Heart left ventricle (tissue), 13 donors: ENCODE measurements around the gene TMEM185B.

Experiments used
- POLR2A ChIP-seq, 2 donors: fragments of 450-650 bp; IDR thresholded peaks; one replicate each; pipeline ENCODE4 v1.6.1; 2017; ENCODE audit warnings: antibody characterized with exemption in 2 of 2, mild to moderate bottlenecking in 2 of 2, moderate library complexity in 2 of 2
- TF ChIP-seq, protein P1 (sequence below), 12 donors: fragments of 200-600 bp; sonication (generic) in 4 of 12; IDR thresholded peaks; one replicate each; pipeline versions ENCODE4 v1.5.0 to v1.8.0; 2018 to 2022; ENCODE audit warnings: antibody characterized with exemption in 12 of 12, mild to moderate bottlenecking in 5 of 12
- donor health status: ischemic (EF 13 %, LVEDD 7.1; RV severe dilation, severe dysfunction).
- donor health status: DM: no; HTN: yes; CAD: no.
- donor health status: DM: no; HTN: no; CAD: no.
- donor health status: ischemic (EF 25% LVEDD 6.9; RV normal size, moderate dysfunction).
- donor health status: ischemic (EF 25% LVEDD 5.7; RV mildly dilated, moderate dysfunction).
- donor health status: ischemic (EF 35%, LVEDD 5.7; RV mildly dilated, moderate dysfunction).
- donor health status: nonischemic (EF 11% LVEDD 7.7; RV severe dilation, severe dysfunction).
- donor health status: DM: yes; HTN: yes; CAD: no.
- donor health status: PGD.
- donor health status: ischemic (EF 29% LVEDD 5.4; RV normal size, mild dysfunction).
- donor health status: nonischemic (EF 23%, LVEDD 6.1; RV moderate dilation, normal function).

- no peak for TF ChIP-seq POLR2A (IDR thresholded peaks at IDR 0.05)
- TF ChIP-seq, protein P1, sequence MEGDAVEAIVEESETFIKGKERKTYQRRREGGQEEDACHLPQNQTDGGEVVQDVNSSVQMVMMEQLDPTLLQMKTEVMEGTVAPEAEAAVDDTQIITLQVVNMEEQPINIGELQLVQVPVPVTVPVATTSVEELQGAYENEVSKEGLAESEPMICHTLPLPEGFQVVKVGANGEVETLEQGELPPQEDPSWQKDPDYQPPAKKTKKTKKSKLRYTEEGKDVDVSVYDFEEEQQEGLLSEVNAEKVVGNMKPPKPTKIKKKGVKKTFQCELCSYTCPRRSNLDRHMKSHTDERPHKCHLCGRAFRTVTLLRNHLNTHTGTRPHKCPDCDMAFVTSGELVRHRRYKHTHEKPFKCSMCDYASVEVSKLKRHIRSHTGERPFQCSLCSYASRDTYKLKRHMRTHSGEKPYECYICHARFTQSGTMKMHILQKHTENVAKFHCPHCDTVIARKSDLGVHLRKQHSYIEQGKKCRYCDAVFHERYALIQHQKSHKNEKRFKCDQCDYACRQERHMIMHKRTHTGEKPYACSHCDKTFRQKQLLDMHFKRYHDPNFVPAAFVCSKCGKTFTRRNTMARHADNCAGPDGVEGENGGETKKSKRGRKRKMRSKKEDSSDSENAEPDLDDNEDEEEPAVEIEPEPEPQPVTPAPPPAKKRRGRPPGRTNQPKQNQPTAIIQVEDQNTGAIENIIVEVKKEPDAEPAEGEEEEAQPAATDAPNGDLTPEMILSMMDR (IDR thresholded peaks at IDR 0.05): no peak
These were observed 41.1 kb downstream of the TMEM185B start for GRCh38 chr2:120182019-120182560.
